HG03469 (cell line): Measurements from ENCODE around the gene GEMIN5.
"Not testable (repeated sequence)": the region's sequence is repeated elsewhere in the genome, so short reads cannot be mapped to it uniquely, and the experiment has no call there.

Experiments used
- ATAC-seq: cut with Tn5 transposase; IDR thresholded peaks from one replicate; pipeline ENCODE4 v1.9.1; 2021; ENCODE audit warnings: mild to moderate bottlenecking, moderate library complexity, moderate number of reproducible peaks; ENCODE audit not compliant: unreplicated experiment

Gene GEMIN5

GRCh38 chr5:154940772-154941620 lies 3.0 kb upstream of the GEMIN5 start, which contains the start of gene MRPL22:
Gene MRPL22, plus strand, starts transcription at chr5:154941073. Its CDS starts 38 bp downstream, at chr5:154941111.
- peak; percentile 33 for ATAC-seq

GRCh38 chr5:154940375-154940771 lies 2.4 kb upstream of the GEMIN5 start:
- ATAC-seq, result no peak

- ATAC-seq, result not testable (repeated sequence)
These were observed 1.4 kb upstream of the GEMIN5 start for GRCh38 chr5:154939387-154939786.

GRCh38 chr5:154937186-154937717 lies 759 bp downstream of the GEMIN5 start:
- ATAC-seq, result no peak

GRCh38 chr5:154934881-154935280 lies 3.1 kb downstream of the GEMIN5 start:
- no peak for ATAC-seq

- ATAC-seq, result no peak
These were observed 4.5 kb downstream of the GEMIN5 start for GRCh38 chr5:154933537-154933936.

GRCh38 chr5:154923441-154924430 lies 14.3 kb downstream of the GEMIN5 start:
- ATAC-seq, result no peak

- no peak for ATAC-seq
These were observed 20.3 kb downstream of the GEMIN5 start for GRCh38 chr5:154917757-154918156.

- no peak for ATAC-seq
These were observed 21.1 kb downstream of the GEMIN5 start for GRCh38 chr5:154916874-154917273.

GRCh38 chr5:154905601-154906000 lies 32.4 kb downstream of the GEMIN5 start:
- not testable (repeated sequence) for ATAC-seq

GRCh38 chr5:154901913-154902312 lies 36.1 kb downstream of the GEMIN5 start:
- no peak for ATAC-seq

- no peak for ATAC-seq
These were observed 36.7 kb downstream of the GEMIN5 start for GRCh38 chr5:154901276-154901675.

GRCh38 chr5:154900066-154900465 lies 37.9 kb downstream of the GEMIN5 start:
- no peak for ATAC-seq

GRCh38 chr5:154899151-154899816 lies 38.7 kb downstream of the GEMIN5 start:
- no peak for ATAC-seq

GRCh38 chr5:154898210-154898609 lies 39.8 kb downstream of the GEMIN5 start:
- ATAC-seq, result no peak

GRCh38 chr5:154896562-154897165 lies 41.3 kb downstream of the GEMIN5 start:
- no peak for ATAC-seq

GRCh38 chr5:154895606-154896561 lies 42.1 kb downstream of the GEMIN5 start:
- no peak for ATAC-seq

GRCh38 chr5:154893381-154893780 lies 44.6 kb downstream of the GEMIN5 start:
- no peak for ATAC-seq

- no peak for ATAC-seq
These were observed 45.6 kb downstream of the GEMIN5 start for GRCh38 chr5:154892369-154892771.
